Kidney epithelial cell (primary cell): ENCODE measurements around the gene STX16. TPM values are rescaled to one million over a fixed set of nuclear protein-coding genes. Genes with fewer than 3 reads are reported as not detected.

ENCODE experiments used
- DNase-seq: peaks from one replicate; pipeline ENCODE4 v3.0.0-alpha.2; 2010; ENCODE audit warnings: low read depth
- H3K27me3 ChIP-seq: 2 replicates; pipeline ENCODE4 v1.6.0; 2011; ENCODE audit warnings: low read length; ENCODE audit not compliant: control insufficient read depth, insufficient read depth
- H3K36me3 ChIP-seq: 2 replicates; pipeline ENCODE4 v1.5.1; 2011; ENCODE audit warnings: low read length; ENCODE audit not compliant: control insufficient read depth, insufficient read depth
- H3K4me3 ChIP-seq: 2 replicates; pipeline ENCODE4 v1.5.1; 2011; ENCODE audit warnings: low read depth, mild to moderate bottlenecking, control low read depth, low read length
- total RNA-seq: library from RNA; depleted of rRNA; stranded (reverse); fragments of >200 nt; gene quantifications from 2 replicates; pipeline ENCODE4 v1.2.3, GENCODE V29; 2015
- TF ChIP-seq, protein P1 (sequence below): IDR thresholded peaks from 2 replicates; pipeline ENCODE4 v1.5.1; 2011; ENCODE audit warnings: mild to moderate bottlenecking, moderate library complexity, low read length, control low read depth, inconsistent platforms; ENCODE audit not compliant: insufficient read depth, poor library complexity, severe bottlenecking

Gene STX16
- total RNA-seq, 1 donor from 2014 or later: 53.6 TPM

DNA sequence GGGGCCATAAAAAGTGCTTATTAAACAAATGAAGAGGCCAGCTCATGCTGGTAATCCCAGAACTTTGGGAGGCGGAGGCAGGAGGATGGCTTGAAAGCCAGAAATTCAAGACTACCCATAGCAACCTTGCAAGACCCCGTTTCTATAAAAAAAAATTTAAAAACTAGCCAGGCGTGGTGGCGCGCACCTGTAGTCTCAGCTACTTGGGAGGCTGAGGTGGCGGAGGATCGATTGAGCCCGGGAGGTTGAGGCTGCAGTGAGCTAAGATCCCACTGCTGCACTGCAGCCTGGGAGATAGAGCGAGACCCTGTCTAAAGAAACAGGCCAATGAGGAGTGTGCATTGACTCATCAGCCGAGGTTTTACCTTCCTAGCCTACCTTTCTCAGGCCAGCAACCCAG, 56.7 kb downstream of the STX16 start:
- Histone ChIP-seq H3K4me3 (no peak overlapping the region), H3K36me3 (no peaks in the 10 kb centered on the region), H3K27me3 (peaks cover 12% of the 10 kb centered on the region)
- DNase-seq: no peak
- TF ChIP-seq, protein P1, sequence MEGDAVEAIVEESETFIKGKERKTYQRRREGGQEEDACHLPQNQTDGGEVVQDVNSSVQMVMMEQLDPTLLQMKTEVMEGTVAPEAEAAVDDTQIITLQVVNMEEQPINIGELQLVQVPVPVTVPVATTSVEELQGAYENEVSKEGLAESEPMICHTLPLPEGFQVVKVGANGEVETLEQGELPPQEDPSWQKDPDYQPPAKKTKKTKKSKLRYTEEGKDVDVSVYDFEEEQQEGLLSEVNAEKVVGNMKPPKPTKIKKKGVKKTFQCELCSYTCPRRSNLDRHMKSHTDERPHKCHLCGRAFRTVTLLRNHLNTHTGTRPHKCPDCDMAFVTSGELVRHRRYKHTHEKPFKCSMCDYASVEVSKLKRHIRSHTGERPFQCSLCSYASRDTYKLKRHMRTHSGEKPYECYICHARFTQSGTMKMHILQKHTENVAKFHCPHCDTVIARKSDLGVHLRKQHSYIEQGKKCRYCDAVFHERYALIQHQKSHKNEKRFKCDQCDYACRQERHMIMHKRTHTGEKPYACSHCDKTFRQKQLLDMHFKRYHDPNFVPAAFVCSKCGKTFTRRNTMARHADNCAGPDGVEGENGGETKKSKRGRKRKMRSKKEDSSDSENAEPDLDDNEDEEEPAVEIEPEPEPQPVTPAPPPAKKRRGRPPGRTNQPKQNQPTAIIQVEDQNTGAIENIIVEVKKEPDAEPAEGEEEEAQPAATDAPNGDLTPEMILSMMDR: no peak

DNA sequence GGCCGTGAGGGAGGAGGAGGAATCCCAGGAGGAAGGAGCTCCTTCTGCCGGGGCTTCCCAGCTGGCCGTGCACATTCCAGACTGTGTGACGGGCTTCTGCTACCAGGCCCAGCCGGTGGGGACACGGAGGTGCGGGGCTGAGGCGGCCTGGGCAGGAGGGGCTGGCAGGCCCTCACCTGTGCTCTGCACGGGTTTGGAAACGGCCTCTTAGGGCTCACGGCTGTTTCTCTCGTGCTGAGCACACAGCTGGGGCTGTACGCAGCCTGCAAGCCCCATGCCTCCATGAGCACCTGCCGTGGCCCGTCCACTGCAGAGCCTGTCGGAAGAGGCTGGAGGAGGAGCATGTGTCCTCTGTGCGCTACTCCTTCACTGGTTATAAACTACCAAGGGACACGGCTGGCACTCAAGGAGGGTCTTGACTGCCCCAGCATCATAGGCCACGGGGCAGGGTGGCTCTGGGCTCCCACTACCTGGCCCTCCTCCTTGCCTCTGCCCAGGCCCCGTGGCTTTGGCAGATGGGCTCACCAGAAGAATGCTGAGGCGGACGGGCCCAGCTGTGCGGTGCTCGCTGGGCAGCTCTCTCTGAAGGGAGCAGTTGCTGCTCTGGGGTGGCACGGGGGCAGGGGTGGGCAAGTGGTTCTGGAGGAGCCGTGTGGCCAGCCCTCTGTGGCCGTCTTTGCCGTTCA, 57.3 kb downstream of the STX16 start:
- no peak for DNase-seq
- Histone ChIP-seq H3K4me3 (no peak overlapping the region), H3K27me3 (peaks cover 15% of the 10 kb centered on the region), H3K36me3 (no peaks in the 10 kb centered on the region)
- TF ChIP-seq, protein P1: no peak

DNA sequence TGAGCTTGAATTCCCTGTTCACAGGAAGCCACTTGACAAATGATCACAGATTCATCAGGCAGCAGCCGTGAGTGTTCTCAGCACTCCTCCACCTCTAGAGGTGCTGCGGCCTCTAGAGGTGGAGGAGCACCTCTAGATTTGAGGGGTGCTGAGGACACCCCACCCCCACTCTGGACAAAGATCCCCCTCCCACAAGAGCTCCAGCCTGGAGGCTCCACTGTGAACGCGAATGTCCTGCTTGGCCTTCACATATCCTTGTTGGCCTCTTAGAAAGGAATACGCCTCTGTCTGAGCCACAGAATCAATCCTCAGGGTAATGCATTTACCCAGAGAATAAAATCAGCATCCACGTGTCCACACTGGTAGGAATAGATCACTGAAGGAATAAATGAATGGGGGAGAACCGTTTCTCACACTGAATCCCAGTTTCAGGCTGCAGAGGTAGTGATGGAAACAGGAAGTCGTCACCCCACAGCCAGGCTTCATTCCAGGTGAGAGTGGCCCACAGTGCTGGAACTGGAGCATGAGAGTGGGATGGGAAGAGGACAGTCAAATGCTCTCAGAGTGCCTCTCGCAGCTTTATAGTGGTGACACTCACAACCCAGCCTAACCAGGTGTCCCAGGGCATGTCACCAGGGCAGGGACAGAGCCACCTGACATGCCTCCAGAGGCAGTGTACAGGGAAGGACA, 58.1 kb downstream of the STX16 start:
- DNase-seq: no peak
- H3K4me3 ChIP-seq: no peak overlapping the region
- no peaks in the 10 kb centered on the region for H3K36me3 ChIP-seq
- TF ChIP-seq, protein P1: no peak
- peaks cover 15% of the 10 kb centered on the region for H3K27me3 ChIP-seq

DNA sequence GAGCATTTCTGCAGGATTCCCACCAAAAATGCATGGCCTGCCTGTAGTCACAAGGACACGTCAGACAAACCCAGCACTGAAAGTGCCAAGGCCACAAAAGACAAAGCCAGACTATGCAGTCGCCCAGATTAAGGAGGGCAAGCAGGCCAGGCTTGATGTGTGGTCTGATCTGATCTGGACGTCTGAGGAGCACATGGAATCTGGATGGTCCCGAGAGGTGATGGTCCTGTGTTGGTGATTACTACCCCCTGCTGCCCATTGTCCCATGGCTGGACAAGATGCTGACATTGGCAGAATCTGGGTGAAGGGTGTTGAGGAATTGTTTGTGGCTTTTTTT, 58.6 kb downstream of the STX16 start:
- H3K27me3 ChIP-seq: peaks cover 15% of the 10 kb centered on the region
- TF ChIP-seq, protein P1: no peak
- H3K36me3 ChIP-seq: no peaks in the 10 kb centered on the region
- no peak for DNase-seq
- H3K4me3 ChIP-seq: no peak overlapping the region

DNA sequence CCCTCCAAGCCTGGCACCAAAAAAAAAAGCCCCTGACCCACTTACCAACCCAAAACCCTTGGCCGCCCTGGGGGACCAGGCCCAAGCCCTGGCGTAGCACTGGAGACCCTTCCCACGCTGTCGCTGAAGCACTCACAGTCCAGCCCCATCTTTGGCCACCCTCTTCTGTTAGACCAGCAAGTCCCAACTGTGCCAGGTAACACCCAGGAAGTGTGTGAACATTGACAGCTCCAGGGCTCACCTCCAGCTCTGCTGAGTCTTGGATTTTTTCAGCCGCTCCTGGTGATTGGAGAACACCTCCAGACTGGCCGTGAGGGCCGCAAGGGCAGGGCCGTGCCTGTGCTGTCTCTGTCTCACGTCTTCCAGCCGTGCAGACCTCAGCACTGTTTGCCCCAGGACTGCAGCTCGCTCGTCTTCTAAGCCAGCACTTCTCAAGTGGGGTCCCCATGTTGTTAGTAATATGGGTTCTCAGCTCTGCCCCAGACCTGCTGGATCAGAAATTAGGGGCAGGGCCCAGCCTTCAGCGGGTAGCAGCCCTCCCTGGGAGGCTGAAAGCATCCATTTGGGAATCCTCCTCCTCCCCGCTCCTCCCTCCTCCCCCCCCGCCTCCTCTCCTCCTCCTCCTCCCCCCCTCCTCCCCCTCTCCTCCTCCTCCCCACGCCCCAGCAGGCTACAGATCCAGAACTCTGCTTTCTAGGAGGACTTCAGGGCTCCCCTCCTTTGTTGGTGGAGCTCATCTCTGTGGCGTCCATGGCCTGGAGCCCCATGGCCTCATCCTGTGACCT, 59.6 kb downstream of the STX16 start:
- DNase-seq: no peak
- H3K27me3 ChIP-seq: peaks cover 15% of the 10 kb centered on the region

More for the DNA sequence above, 59.6 kb downstream of the STX16 start:
- H3K36me3 ChIP-seq: no peaks in the 10 kb centered on the region
- TF ChIP-seq, protein P1: no peak
- no peak overlapping the region for H3K4me3 ChIP-seq
